Head of caudate nucleus (tissue), 42 donors: ENCODE data around the gene CYP21A2.
A peak's percentile ranks its signal among the peaks of the same experiment; 100 is the strongest.
"Not testable (repeated sequence)": the region's sequence is repeated elsewhere in the genome, so short reads cannot be mapped to it uniquely, and the experiment has no call there.

Experiments
- DNase-seq, 42 donors: peaks; one replicate each; pipeline versions ENCODE4 v3.0.0 to v3.0.0-alpha.2; 2020 to 2021; ENCODE audit warnings: mixed read lengths in 7 of 42
- intact Hi-C: fragments of 100-400 bp; cut with DNase I; formaldehyde crosslinking; loops from one replicate; pipeline ENCODE4 v1.15.0; 2022

Gene CYP21A2

GRCh38 chr6:32037598-32038524, at the start of gene CYP21A2:
Gene CYP21A2 (plus strand): TSS chr6:32038415. CDS start chr6:32038423, 8 bp downstream.
- DNase-seq, intact Hi-C loops: not testable (repeated sequence)

GRCh38 chr6:31989363-31989762, 48.9 kb upstream of the CYP21A2 start:
- DNase-seq, intact Hi-C loops: not testable (repeated sequence)

DNA sequence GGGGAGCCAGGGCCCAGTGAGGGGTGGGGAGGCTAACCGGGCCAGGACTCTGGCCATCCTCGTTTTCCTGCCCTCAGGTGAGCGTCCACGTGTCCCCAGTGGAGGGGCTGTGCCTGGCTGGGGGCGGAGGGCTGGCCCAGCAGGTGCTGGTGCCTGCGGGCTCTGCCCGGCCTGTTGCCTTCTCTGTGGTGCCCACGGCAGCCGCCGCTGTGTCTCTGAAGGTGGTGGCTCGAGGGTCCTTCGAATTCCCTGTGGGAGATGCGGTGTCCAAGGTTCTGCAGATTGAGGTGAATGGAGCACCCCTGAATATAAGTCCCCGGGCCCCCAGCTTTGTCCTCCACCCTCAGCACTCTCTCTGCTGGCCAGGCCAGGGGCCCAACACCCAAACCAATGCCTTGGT, 43.8 kb upstream of the CYP21A2 start:
- intact Hi-C loops, DNase-seq: not testable (repeated sequence)

DNA sequence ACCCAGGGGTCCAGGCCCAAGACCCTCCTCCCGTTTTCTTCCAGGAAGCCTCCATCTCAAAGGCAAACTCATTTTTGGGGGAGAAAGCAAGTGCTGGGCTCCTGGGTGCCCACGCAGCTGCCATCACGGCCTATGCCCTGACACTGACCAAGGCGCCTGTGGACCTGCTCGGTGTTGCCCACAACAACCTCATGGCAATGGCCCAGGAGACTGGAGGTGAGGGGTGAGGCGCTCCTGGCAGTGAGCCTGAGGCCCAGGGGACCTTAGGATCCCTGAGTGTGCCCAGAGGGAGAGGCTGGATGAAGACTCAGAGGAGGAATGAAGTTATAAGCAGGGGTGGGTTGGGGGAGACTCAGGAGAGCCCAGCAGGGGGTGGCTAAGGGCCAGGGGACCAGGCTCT, 41.8 kb upstream of the CYP21A2 start:
- intact Hi-C loops: not testable (repeated sequence)
- DNase-seq: peak in 1 of 42 donors; percentile 21

DNA sequence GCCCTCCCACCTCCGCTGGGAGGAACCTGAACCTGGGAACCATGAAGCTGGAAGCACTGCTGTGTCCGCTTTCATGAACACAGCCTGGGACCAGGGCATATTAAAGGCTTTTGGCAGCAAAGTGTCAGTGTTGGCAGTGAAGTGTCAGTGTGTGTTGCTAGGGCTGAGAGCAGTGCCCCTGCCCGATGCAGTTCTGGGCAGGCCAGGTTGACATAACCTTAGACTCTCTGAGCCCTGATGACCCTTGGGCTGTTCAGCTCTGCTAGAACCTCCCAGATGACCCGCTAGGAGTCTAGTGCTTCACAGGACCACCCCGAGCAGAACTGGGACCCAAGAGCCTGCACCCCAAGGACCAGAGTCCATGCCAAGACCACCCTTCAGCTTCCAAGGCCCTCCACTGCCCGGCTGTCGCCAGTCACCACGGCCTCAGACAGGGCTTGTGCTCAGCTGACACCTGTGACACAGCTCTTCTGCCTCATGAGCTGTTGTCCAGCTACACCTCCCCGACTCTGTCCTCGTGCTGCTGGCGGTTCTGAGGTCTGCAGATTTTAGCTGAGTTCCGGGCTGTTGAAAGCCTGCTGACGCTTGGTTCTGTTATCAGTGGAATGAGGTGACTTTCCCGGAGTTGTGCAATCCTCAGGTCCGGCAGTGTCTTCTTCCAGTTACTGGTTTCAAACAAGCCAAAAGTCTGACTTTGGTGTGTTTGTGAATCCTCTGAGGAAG, 35.5 kb upstream of the CYP21A2 start:
- intact Hi-C loops, DNase-seq: not testable (repeated sequence)

GRCh38 chr6:32003301-32003700, 34.9 kb upstream of the CYP21A2 start:
- intact Hi-C loops, DNase-seq: not testable (repeated sequence)

DNA sequence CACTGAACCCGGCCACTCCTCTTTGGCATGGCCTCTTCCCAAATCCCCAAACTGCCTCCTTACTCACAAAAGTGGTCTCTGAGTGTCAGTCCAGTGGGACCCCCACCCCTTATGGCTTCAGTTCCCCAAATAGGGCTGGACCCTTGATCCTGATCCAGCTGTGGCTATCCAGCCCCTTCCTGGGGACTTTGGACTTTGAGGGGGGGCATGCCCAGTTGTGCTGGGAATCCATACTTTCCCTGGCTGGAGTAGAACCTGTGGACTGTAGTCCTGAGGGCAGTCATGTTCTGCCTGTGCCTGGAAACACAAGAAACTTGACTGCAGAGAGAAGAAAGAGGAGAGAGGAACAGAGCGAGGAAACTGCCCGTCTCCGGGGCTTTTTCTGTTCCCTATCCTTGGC, 33.8 kb upstream of the CYP21A2 start:
- peak in 5 of 42 donors; percentile 0 to 27 (median 5) for DNase-seq

DNA sequence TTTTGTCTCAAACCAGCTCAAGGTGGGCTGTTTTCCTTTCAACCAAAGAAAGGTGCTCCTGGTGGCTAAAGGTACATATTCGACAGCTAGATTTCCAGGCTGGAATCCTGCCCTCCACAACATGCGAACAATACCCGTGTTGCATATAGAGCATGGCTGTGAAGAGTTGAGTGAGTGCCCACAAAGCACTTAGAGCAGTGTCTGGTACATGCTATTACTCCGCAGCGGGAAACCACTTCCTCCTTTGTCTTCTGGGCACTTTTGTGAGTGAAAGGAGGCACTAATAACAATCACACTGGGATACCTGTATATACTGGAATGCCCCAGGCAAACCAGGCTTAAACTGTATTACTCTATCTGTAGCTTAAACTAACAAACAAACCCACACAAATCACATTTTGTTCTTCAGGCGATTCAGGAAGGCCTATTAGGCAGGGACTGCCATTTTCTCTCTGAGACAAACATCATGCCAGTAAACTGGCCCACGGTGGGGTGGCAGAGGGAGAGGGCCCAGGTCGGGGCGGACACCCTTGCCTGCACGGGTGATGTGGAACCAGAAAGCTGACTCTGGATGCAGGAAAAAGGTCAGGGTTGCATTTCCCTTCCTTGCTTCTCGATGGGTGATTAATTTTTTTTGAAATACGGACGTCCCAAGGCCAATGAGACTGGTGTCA, 33.2 kb upstream of the CYP21A2 start:
- peak in 5 of 42 donors; percentile 0 to 24 (median 1) for DNase-seq
- intact Hi-C loops: not testable (repeated sequence)

More for the DNA sequence above, 33.8 kb upstream of the CYP21A2 start:
- intact Hi-C loops: not testable (repeated sequence)

DNA sequence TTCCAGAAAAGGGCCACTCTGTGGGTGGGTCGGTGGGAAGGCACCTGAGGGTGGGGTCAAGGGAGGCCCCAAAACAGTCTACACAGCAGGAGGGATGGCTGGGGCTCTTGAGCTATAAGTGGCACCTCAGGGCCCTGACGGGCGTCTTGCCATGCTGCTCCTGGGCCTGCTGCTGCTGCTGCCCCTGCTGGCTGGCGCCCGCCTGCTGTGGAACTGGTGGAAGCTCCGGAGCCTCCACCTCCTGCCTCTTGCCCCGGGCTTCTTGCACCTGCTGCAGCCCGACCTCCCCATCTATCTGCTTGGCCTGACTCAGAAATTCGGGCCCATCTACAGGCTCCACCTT, 32.7 kb upstream of the CYP21A2 start:
- peak in 8 of 42 donors; percentile 1 to 18 (median 6) for DNase-seq
- intact Hi-C loops: not testable (repeated sequence)

GRCh38 chr6:32005991-32006529, 32.2 kb upstream of the CYP21A2 start:
- intact Hi-C loops: not testable (repeated sequence)
- peak in 7 of 42 donors; percentile 1 to 26 (median 3) for DNase-seq

DNA sequence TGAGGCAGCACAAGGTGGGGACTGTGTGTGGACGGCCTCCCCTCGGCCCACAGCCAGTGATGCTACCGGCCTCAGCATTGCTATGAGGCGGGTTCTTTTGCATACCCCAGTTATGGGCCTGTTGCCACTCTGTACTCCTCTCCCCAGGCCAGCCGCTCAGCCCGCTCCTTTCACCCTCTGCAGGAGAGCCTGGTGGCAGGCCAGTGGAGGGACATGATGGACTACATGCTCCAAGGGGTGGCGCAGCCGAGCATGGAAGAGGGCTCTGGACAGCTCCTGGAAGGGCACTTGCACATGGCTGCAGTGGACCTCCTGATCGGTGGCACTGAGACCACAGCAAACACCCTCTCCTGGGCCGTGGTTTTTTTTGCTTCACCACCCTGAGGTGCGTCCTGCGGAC, 31.1 kb upstream of the CYP21A2 start:
- intact Hi-C loops: not testable (repeated sequence)
- DNase-seq: peak in 7 of 42 donors; percentile 3 to 10 (median 7)

DNA sequence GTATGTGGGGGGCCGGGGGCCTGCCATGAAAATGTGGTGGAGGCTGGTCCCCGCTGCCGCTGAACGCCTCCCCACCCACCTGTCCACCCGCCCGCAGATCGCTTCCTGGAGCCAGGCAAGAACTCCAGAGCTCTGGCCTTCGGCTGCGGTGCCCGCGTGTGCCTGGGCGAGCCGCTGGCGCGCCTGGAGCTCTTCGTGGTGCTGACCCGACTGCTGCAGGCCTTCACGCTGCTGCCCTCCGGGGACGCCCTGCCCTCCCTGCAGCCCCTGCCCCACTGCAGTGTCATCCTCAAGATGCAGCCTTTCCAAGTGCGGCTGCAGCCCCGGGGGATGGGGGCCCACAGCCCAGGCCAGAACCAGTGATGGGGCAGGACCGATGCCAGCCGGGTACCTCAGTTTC, 30.2 kb upstream of the CYP21A2 start:
- intact Hi-C loops, DNase-seq: not testable (repeated sequence)

DNA sequence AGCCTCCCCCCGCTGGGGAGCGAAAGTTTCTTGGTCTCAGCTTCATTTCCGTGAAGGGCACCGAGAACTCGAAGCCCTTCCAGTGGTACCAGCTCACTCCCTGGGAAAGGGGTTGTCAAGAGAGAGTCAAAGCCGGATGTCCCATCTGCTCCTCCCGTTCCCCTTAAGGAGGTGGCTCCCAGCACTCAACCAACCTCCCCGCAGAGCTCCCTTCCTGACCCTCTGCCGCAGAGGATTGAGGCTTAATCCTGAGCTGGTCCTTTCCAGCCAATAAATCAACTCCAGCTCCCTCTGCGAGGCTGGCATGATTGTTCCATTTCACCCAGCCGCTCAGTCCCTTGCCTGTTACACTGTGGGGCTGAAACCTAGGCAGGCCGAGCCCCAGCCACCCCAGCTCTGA, 29.6 kb upstream of the CYP21A2 start:
- DNase-seq: peak in 3 of 42 donors; percentile 2 to 4 (median 3)
- intact Hi-C loops: not testable (repeated sequence)

DNA sequence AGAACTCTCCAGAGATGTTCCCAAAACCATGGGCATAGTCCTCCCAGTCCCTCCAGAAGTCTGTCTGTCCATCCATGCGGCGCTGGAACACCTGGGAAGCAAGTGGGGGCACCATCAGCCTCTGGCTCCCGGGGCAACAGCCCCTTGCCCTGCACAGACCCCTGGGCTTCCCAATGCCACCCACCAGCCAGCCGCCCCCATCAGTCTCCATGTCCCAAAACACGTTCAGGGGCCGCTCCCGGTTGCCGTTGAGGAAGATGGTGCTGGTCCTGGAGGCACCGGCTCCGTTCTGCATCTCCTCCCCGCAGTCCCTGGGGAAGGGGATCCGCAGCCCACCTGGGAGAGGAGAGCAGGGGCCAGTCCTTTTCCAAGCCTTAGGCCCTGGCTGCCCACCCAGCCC, 28.7 kb upstream of the CYP21A2 start:
- peak in 2 of 42 donors; percentile 3 to 7 for DNase-seq
- intact Hi-C loops: not testable (repeated sequence)

GRCh38 chr6:32010856-32011530, 27.2 kb upstream of the CYP21A2 start:
- DNase-seq: peak in 3 of 42 donors; percentile 2 to 20 (median 9)

GRCh38 chr6:32012941-32013617, 25.1 kb upstream of the CYP21A2 start:
- DNase-seq: peak in 9 of 42 donors; percentile 1 to 39 (median 4)
- intact Hi-C loops: not testable (repeated sequence)

More at GRCh38 chr6:32010856-32011530, 27.2 kb upstream of the CYP21A2 start:
- intact Hi-C loops: not testable (repeated sequence)

GRCh38 chr6:32013738-32014137, 24.5 kb upstream of the CYP21A2 start:
- DNase-seq, intact Hi-C loops: not testable (repeated sequence)

GRCh38 chr6:32014547-32014946, 23.7 kb upstream of the CYP21A2 start, which contains the start of gene C4B:
Gene C4B (plus strand): TSS chr6:32014795. CDS start chr6:32014846, 51 bp downstream.
- intact Hi-C loops, DNase-seq: not testable (repeated sequence)
